Lower lobe of right lung (tissue), 2 donors: ENCODE measurements around the gene ZNF577. TPM values are rescaled to one million over a fixed set of nuclear protein-coding genes. Genes with fewer than 3 reads are reported as not detected.

Source experiments
- ATAC-seq, 2 donors: fragments of 200-7000 bp; cut with Tn5 transposase; one replicate each; pipeline ENCODE4 v1.9.1; 2020 to 2022; ENCODE audit warnings: mild to moderate bottlenecking in 2 of 2, moderate library complexity in 2 of 2
- DNase-seq: peaks from one replicate; pipeline ENCODE4 v3.0.0-alpha.2; 2020
- H3K27ac ChIP-seq: fragments of 200-600 bp; one replicate; pipeline ENCODE4 v1.8.0; 2022
- H3K27me3 ChIP-seq: fragments of 200-600 bp; one replicate; pipeline ENCODE4 v1.8.0; 2022; ENCODE audit warnings: low read depth
- H3K36me3 ChIP-seq: fragments of 200-600 bp; one replicate; pipeline ENCODE4 v1.8.0; 2022; ENCODE audit warnings: mild to moderate bottlenecking
- H3K4me1 ChIP-seq: fragments of 200-600 bp; one replicate; pipeline ENCODE4 v1.8.0; 2022
- H3K4me3 ChIP-seq: fragments of 200-600 bp; one replicate; pipeline ENCODE4 v1.8.0; 2022; ENCODE audit warnings: mild to moderate bottlenecking
- H3K9me3 ChIP-seq: fragments of 200-600 bp; one replicate; pipeline ENCODE4 v1.8.0; 2022
- CTCF ChIP-seq: fragments of 200-600 bp; IDR thresholded peaks from one replicate; pipeline ENCODE4 v1.8.0; 2022; ENCODE audit warnings: antibody characterized with exemption, mild to moderate bottlenecking
- intact Hi-C: fragments of 100-400 bp; cut with DNase I; formaldehyde crosslinking; loops from one replicate; pipeline ENCODE4 v1.11.0; 2022
- total RNA-seq: library from RNA; stranded (reverse); fragmentation: NEBNext Ultra II Directional; extraction: Animal tissue kit (Norgen Biotek cat#: 25700); gene quantifications from one replicate; pipeline ENCODE4 v1.2.1, GENCODE V29; 2021
- donor health status: DM: no; HTN: yes; CAD: no; lungs with severe emphysema.

Gene ZNF577
- total RNA-seq, 1 donor from 2014 or later = 10.7 TPM

- intact Hi-C loops = no loop called here
- DNase-seq (no peak), ATAC-seq (no peak)
- Histone ChIP-seq H3K27me3 (no peaks in the 10 kb centered on the region), H3K4me3 (no peak overlapping the region), H3K9me3 (peaks cover 95% of the 10 kb centered on the region), H3K36me3 (peaks cover 46% of the 10 kb centered on the region), H3K4me1 (no peaks in the 10 kb centered on the region), H3K27ac (no peak overlapping the region)
- no peak for TF ChIP-seq CTCF
These were observed 2.2 kb upstream of the ZNF577 start for GRCh38 chr19:51889934-51890333.

GRCh38 chr19:51884713-51885112 lies 3.0 kb downstream of the ZNF577 start:
- Histone ChIP-seq H3K9me3 (peaks cover 93% of the 10 kb centered on the region), H3K4me3 (no peak overlapping the region), H3K27me3 (no peaks in the 10 kb centered on the region), H3K4me1 (no peaks in the 10 kb centered on the region), H3K27ac (no peak overlapping the region), H3K36me3 (peaks cover 6% of the 10 kb centered on the region)
- ATAC-seq (no peak), DNase-seq (no peak)
- no peak for TF ChIP-seq CTCF
- intact Hi-C loops = no loop called here

- no peak overlapping the region for H3K27ac ChIP-seq
- no peak for DNase-seq
- H3K36me3 ChIP-seq = peaks cover 28% of the 10 kb centered on the region
- TF ChIP-seq CTCF = no peak
- H3K27me3 ChIP-seq = no peaks in the 10 kb centered on the region
- ATAC-seq = no peak
- H3K4me1 ChIP-seq = no peaks in the 10 kb centered on the region
- intact Hi-C loops = no loop called here
- peaks cover 90% of the 10 kb centered on the region for H3K9me3 ChIP-seq
- H3K4me3 ChIP-seq = no peak overlapping the region
These were observed 5.2 kb downstream of the ZNF577 start for GRCh38 chr19:51882518-51882917.

GRCh38 chr19:51873097-51873496 lies 14.7 kb downstream of the ZNF577 start:
- H3K4me3 ChIP-seq = no peak overlapping the region
- DNase-seq (no peak), ATAC-seq (no peak)
- H3K27ac ChIP-seq = no peak overlapping the region
- intact Hi-C loops = no loop called here
- H3K27me3 ChIP-seq = no peaks in the 10 kb centered on the region
- peaks cover 50% of the 10 kb centered on the region for H3K36me3 ChIP-seq
- no peak for TF ChIP-seq CTCF
- peaks cover 95% of the 10 kb centered on the region for H3K9me3 ChIP-seq
- H3K4me1 ChIP-seq = no peaks in the 10 kb centered on the region

GRCh38 chr19:51861870-51862622 lies 25.7 kb downstream of the ZNF577 start:
- TF ChIP-seq CTCF = no peak
- Histone ChIP-seq H3K4me3 (no peak overlapping the region), H3K27me3 (no peaks in the 10 kb centered on the region), H3K36me3 (no peaks in the 10 kb centered on the region), H3K9me3 (peaks cover 100% of the 10 kb centered on the region), H3K4me1 (no peaks in the 10 kb centered on the region), H3K27ac (no peak overlapping the region)
- ATAC-seq (no peak), DNase-seq (no peak)
- intact Hi-C loops = no loop called here
